HEK293 (cell line): ENCODE measurements around the gene GID8.

Experiments
- KLF10 ChIP-seq: fragments of 450-650 bp; IDR thresholded peaks from 2 replicates; pipeline ENCODE4 v1.5.1; 2018; ENCODE audit warnings: missing biosample characterization, mild to moderate bottlenecking, missing genetic modification characterization
- KLF7 ChIP-seq: fragments of 450-650 bp; formaldehyde crosslinking; IDR thresholded peaks from 2 replicates; pipeline ENCODE4 v1.5.1; 2016; ENCODE audit warnings: missing biosample characterization, missing genetic modification characterization, borderline replicate concordance
- KLF8 ChIP-seq: fragments of 450-650 bp; formaldehyde crosslinking; IDR thresholded peaks from 2 replicates; pipeline ENCODE4 v1.5.1; 2016; ENCODE audit warnings: missing biosample characterization, missing genetic modification characterization
- OVOL3 ChIP-seq: fragments of 450-650 bp; formaldehyde crosslinking; IDR thresholded peaks from 2 replicates; pipeline ENCODE4 v1.5.1; 2016; ENCODE audit warnings: missing biosample characterization, missing genetic modification characterization
- RBAK ChIP-seq: fragments of 450-650 bp; formaldehyde crosslinking; IDR thresholded peaks from 2 replicates; pipeline ENCODE4 v1.5.1; 2016; ENCODE audit warnings: missing biosample characterization, missing genetic modification characterization
- SP3 ChIP-seq: fragments of 450-650 bp; formaldehyde crosslinking; IDR thresholded peaks from 2 replicates; pipeline ENCODE4 v1.5.1; 2016; ENCODE audit warnings: missing biosample characterization, missing genetic modification characterization
- WT1 ChIP-seq: fragments of 450-650 bp; formaldehyde crosslinking; IDR thresholded peaks from 2 replicates; pipeline ENCODE4 v1.5.1; 2016; ENCODE audit warnings: missing biosample characterization, missing genetic modification characterization
- ZNF138 ChIP-seq: fragments of 450-650 bp; formaldehyde crosslinking; IDR thresholded peaks from 2 replicates; pipeline ENCODE4 v1.5.1; 2016; ENCODE audit warnings: missing biosample characterization, missing genetic modification characterization, borderline replicate concordance
- ZNF19 ChIP-seq: fragments of 450-650 bp; formaldehyde crosslinking; IDR thresholded peaks from 2 replicates; pipeline ENCODE4; 2016; ENCODE audit warnings: missing biosample characterization, missing genetic modification characterization, low read depth
- ZNF223 ChIP-seq: fragments of 450-650 bp; formaldehyde crosslinking; IDR thresholded peaks from 2 replicates; pipeline ENCODE4 v1.5.1; 2016; ENCODE audit warnings: missing biosample characterization, missing genetic modification characterization
- ZNF266 ChIP-seq: fragments of 450-650 bp; formaldehyde crosslinking; IDR thresholded peaks from 2 replicates; pipeline ENCODE4 v1.5.1; 2016; ENCODE audit warnings: missing biosample characterization, missing genetic modification characterization, low read depth
- ZNF302 ChIP-seq: fragments of 450-650 bp; formaldehyde crosslinking; IDR thresholded peaks from 2 replicates; pipeline ENCODE4 v1.5.1; 2016; ENCODE audit warnings: missing biosample characterization, missing genetic modification characterization, low read depth
- ZNF37A ChIP-seq: fragments of 450-650 bp; IDR thresholded peaks from 2 replicates; pipeline ENCODE4 v1.5.1; 2018; ENCODE audit warnings: missing biosample characterization, missing genetic modification characterization
- ZNF404 ChIP-seq: fragments of 450-650 bp; formaldehyde crosslinking; IDR thresholded peaks from 2 replicates; pipeline ENCODE4 v1.5.1; 2017; ENCODE audit warnings: missing biosample characterization, missing genetic modification characterization
- ZNF530 ChIP-seq: fragments of 450-650 bp; formaldehyde crosslinking; IDR thresholded peaks from 2 replicates; pipeline ENCODE4 v1.5.1; 2016; ENCODE audit warnings: low read depth, missing biosample characterization, missing genetic modification characterization
- ZNF555 ChIP-seq: fragments of 450-650 bp; formaldehyde crosslinking; conservative IDR thresholded peaks from 2 replicates; pipeline ENCODE4 v1.5.1; 2017; ENCODE audit warnings: missing biosample characterization, mild to moderate bottlenecking, missing genetic modification characterization, inconsistent platforms
- ZNF558 ChIP-seq: fragments of 450-650 bp; formaldehyde crosslinking; IDR thresholded peaks from 2 replicates; pipeline ENCODE4 v1.5.1; 2016; ENCODE audit warnings: missing biosample characterization, missing genetic modification characterization
- ZNF560 ChIP-seq: fragments of 450-650 bp; formaldehyde crosslinking; IDR thresholded peaks from 2 replicates; pipeline ENCODE4 v1.5.1; 2017; ENCODE audit warnings: missing biosample characterization, missing genetic modification characterization, borderline replicate concordance
- ZNF658 ChIP-seq: fragments of 450-650 bp; formaldehyde crosslinking; IDR thresholded peaks from 2 replicates; pipeline ENCODE4; 2016; ENCODE audit warnings: missing biosample characterization, missing genetic modification characterization
- ZNF843 ChIP-seq: fragments of 450-650 bp; formaldehyde crosslinking; IDR thresholded peaks from 2 replicates; pipeline ENCODE4 v1.5.1; 2016; ENCODE audit warnings: missing biosample characterization, missing genetic modification characterization
- TF ChIP-seq, protein P1 (sequence below): fragments of 450-650 bp; formaldehyde crosslinking; IDR thresholded peaks from 2 replicates; pipeline ENCODE4 v1.5.1; 2016; ENCODE audit warnings: missing biosample characterization, missing genetic modification characterization
- TF ChIP-seq, protein P2 (sequence below): fragments of 450-650 bp; formaldehyde crosslinking; IDR thresholded peaks from 2 replicates; pipeline ENCODE4 v1.5.1; 2016; ENCODE audit warnings: missing biosample characterization, missing genetic modification characterization
- TF ChIP-seq, protein P3 (sequence below): fragments of 450-650 bp; formaldehyde crosslinking; IDR thresholded peaks from 2 replicates; pipeline ENCODE4 v1.5.1; 2016; ENCODE audit warnings: missing biosample characterization, missing genetic modification characterization
- TF ChIP-seq, protein P4 (sequence below): fragments of 450-650 bp; formaldehyde crosslinking; IDR thresholded peaks from 2 replicates; pipeline ENCODE4 v1.5.1; 2016; ENCODE audit warnings: missing biosample characterization, missing genetic modification characterization
- TF ChIP-seq, protein P5 (sequence below): fragments of 450-650 bp; formaldehyde crosslinking; IDR thresholded peaks from 2 replicates; pipeline ENCODE4 v1.5.1; 2016; ENCODE audit warnings: missing biosample characterization, missing genetic modification characterization
- TF ChIP-seq, protein P6 (sequence below): fragments of 450-650 bp; formaldehyde crosslinking; IDR thresholded peaks from 2 replicates; pipeline ENCODE4 v1.5.1; 2016; ENCODE audit warnings: missing biosample characterization, missing genetic modification characterization, low read depth

The GID8 gene

DNA sequence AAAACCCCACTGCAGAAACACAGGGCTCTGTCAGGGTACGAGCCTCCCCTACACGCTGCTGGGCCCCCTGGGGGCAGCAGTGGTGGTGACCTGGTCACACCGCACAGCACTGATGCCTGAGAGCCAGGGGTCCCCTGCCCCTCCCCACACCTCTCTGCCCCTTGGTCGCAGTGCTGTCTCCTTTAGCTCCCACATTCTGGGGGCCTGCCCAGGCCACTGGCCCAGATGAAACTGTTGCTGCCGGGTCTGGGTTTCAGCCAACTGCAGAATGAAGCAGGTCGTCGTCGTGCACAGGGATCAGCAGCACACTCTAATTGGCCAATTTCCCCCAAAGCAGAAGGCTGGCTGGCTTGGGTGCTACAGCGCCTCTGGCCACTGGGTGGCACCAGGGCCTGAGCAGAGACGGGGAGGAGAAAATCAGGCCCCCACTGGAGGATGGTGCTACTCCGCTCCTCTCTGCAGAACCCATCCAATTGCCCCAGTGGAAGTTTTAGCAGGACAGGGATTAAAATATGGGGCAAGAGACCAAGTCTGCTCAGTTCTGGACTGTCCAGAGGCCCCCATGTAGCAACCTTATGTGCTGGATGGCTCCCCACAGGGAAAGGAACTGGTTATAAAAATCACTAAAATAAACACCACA is 37.8 kb upstream of the GID8 start (continued):
- TF ChIP-seq ZNF223 (tag by site-specific recombination): no peak
- TF ChIP-seq WT1 (tag by site-specific recombination): no peak
- TF ChIP-seq ZNF658 (tag by site-specific recombination): no peak
- TF ChIP-seq ZNF302 (tag by site-specific recombination): no peak
- TF ChIP-seq KLF7 (tag by site-specific recombination): no peak
- no peak for TF ChIP-seq ZNF843 (tag by site-specific recombination)
- TF ChIP-seq ZNF37A (tag by site-specific recombination): no peak
- TF ChIP-seq, protein P1, sequence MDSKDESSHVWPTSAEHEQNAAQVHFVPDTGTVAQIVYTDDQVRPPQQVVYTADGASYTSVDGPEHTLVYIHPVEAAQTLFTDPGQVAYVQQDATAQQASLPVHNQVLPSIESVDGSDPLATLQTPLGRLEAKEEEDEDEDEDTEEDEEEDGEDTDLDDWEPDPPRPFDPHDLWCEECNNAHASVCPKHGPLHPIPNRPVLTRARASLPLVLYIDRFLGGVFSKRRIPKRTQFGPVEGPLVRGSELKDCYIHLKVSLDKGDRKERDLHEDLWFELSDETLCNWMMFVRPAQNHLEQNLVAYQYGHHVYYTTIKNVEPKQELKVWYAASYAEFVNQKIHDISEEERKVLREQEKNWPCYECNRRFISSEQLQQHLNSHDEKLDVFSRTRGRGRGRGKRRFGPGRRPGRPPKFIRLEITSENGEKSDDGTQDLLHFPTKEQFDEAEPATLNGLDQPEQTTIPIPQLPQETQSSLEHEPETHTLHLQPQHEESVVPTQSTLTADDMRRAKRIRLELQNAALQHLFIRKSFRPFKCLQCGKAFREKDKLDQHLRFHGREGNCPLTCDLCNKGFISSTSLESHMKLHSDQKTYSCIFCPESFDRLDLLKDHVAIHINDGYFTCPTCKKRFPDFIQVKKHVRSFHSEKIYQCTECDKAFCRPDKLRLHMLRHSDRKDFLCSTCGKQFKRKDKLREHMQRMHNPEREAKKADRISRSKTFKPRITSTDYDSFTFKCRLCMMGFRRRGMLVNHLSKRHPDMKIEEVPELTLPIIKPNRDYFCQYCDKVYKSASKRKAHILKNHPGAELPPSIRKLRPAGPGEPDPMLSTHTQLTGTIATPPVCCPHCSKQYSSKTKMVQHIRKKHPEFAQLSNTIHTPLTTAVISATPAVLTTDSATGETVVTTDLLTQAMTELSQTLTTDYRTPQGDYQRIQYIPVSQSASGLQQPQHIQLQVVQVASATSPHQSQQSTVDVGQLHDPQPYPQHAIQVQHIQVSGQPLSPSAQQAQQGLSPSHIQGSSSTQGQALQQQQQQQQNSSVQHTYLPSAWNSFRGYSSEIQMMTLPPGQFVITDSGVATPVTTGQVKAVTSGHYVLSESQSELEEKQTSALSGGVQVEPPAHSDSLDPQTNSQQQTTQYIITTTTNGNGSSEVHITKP (tag by site-specific recombination): peak; percentile 33; the same call in 1 of the 2 replicates
- TF ChIP-seq ZNF555 (tag by site-specific recombination): no peak
- TF ChIP-seq KLF10 (tag by site-specific recombination): peak; percentile 59
- TF ChIP-seq KLF8 (tag by site-specific recombination): no peak; the same call in 1 of the 2 replicates
- TF ChIP-seq, protein P2, sequence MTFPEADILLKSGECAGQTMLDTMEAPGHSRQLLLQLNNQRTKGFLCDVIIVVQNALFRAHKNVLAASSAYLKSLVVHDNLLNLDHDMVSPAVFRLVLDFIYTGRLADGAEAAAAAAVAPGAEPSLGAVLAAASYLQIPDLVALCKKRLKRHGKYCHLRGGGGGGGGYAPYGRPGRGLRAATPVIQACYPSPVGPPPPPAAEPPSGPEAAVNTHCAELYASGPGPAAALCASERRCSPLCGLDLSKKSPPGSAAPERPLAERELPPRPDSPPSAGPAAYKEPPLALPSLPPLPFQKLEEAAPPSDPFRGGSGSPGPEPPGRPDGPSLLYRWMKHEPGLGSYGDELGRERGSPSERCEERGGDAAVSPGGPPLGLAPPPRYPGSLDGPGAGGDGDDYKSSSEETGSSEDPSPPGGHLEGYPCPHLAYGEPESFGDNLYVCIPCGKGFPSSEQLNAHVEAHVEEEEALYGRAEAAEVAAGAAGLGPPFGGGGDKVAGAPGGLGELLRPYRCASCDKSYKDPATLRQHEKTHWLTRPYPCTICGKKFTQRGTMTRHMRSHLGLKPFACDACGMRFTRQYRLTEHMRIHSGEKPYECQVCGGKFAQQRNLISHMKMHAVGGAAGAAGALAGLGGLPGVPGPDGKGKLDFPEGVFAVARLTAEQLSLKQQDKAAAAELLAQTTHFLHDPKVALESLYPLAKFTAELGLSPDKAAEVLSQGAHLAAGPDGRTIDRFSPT (tag by site-specific recombination): no peak
- TF ChIP-seq OVOL3 (tag by site-specific recombination): no peak
- TF ChIP-seq, protein P3, sequence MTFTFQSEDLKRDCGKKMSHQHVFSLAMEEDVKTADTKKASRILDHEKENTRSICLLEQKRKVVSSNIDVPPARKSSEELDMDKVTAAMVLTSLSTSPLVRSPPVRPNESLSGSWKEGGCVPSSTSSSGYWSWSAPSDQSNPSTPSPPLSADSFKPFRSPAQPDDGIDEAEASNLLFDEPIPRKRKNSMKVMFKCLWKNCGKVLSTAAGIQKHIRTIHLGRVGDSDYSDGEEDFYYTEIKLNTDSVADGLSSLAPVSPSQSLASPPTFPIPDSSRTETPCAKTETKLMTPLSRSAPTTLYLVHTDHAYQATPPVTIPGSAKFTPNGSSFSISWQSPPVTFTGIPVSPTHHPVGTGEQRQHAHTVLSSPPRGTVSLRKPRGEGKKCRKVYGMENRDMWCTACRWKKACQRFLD (tag by site-specific recombination): no peak
- TF ChIP-seq SP3: 0 out of 2 replicates have a peak, but pooled peaks have one; percentile 13
- no peak for TF ChIP-seq ZNF19
- TF ChIP-seq ZNF266: no peak
- TF ChIP-seq, protein P4, sequence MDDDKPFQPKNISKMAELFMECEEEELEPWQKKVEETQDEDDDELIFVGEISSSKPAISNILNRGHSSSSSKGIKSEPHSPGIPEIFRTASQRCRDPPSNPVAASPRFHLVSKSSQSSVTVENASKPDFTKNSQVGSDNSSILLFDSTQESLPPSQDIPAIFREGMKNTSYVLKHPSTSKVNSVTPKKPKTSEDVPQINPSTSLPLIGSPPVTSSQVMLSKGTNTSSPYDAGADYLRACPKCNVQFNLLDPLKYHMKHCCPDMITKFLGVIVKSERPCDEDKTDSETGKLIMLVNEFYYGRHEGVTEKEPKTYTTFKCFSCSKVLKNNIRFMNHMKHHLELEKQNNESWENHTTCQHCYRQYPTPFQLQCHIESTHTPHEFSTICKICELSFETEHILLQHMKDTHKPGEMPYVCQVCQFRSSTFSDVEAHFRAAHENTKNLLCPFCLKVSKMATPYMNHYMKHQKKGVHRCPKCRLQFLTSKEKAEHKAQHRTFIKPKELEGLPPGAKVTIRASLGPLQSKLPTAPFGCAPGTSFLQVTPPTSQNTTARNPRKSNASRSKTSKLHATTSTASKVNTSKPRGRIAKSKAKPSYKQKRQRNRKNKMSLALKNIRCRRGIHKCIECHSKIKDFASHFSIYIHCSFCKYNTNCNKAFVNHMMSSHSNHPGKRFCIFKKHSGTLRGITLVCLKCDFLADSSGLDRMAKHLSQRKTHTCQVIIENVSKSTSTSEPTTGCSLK (tag by site-specific recombination): no peak
- no peak for TF ChIP-seq ZNF530 (tag by site-specific recombination)
- no peak for TF ChIP-seq ZNF560 (tag by site-specific recombination)
- TF ChIP-seq ZNF558 (tag by site-specific recombination): no peak
- no peak for TF ChIP-seq ZNF138 (tag by site-specific recombination)
- TF ChIP-seq, protein P5, sequence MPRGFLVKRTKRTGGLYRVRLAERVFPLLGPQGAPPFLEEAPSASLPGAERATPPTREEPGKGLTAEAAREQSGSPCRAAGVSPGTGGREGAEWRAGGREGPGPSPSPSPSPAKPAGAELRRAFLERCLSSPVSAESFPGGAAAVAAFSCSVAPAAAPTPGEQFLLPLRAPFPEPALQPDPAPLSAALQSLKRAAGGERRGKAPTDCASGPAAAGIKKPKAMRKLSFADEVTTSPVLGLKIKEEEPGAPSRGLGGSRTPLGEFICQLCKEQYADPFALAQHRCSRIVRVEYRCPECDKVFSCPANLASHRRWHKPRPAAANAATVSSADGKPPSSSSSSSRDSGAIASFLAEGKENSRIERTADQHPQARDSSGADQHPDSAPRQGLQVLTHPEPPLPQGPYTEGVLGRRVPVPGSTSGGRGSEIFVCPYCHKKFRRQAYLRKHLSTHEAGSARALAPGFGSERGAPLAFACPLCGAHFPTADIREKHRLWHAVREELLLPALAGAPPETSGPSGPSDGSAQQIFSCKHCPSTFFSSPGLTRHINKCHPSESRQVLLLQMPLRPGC (tag by site-specific recombination): no peak
- TF ChIP-seq, protein P6, sequence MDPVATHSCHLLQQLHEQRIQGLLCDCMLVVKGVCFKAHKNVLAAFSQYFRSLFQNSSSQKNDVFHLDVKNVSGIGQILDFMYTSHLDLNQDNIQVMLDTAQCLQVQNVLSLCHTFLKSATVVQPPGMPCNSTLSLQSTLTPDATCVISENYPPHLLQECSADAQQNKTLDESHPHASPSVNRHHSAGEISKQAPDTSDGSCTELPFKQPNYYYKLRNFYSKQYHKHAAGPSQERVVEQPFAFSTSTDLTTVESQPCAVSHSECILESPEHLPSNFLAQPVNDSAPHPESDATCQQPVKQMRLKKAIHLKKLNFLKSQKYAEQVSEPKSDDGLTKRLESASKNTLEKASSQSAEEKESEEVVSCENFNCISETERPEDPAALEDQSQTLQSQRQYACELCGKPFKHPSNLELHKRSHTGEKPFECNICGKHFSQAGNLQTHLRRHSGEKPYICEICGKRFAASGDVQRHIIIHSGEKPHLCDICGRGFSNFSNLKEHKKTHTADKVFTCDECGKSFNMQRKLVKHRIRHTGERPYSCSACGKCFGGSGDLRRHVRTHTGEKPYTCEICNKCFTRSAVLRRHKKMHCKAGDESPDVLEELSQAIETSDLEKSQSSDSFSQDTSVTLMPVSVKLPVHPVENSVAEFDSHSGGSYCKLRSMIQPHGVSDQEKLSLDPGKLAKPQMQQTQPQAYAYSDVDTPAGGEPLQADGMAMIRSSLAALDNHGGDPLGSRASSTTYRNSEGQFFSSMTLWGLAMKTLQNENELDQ (tag by site-specific recombination): no peak
- no peak for TF ChIP-seq RBAK (tag by site-specific recombination)
- no peak for TF ChIP-seq ZNF404
